SU-DHL-6 (cell line): ENCODE results near the gene CTNNBL1.

ENCODE experiments used
- H2AFZ ChIP-seq: fragments of 200-600 bp; sonication (generic); 2 replicates; pipeline ENCODE4 v1.6.1; 2014; ENCODE audit warnings: low read depth, mild to moderate bottlenecking, moderate library complexity, mixed read lengths, antibody characterized with exemption, low read length; ENCODE audit not compliant: severe bottlenecking
- H3F3A ChIP-seq: fragments of 200-600 bp; shearing (Covaris generic); 2 replicates; pipeline ENCODE4 v1.6.0; 2016; ENCODE audit warnings: antibody characterized with exemption, mild to moderate bottlenecking; ENCODE audit not compliant: insufficient read depth
- H3K27ac ChIP-seq: fragments of 200-600 bp; sonication (generic); 2 replicates; pipeline ENCODE4 v1.5.1; 2016; ENCODE audit warnings: low read depth, mild to moderate bottlenecking, low read length, moderate library complexity, mixed read lengths
- H3K27me3 ChIP-seq: fragments of 200-600 bp; sonication (generic), shearing (Covaris generic); 2 replicates; pipeline ENCODE4 v1.6.0; 2014; ENCODE audit warnings: mild to moderate bottlenecking, low read length
- H3K36me3 ChIP-seq: fragments of 200-600 bp; sonication (generic); 2 replicates; pipeline ENCODE4 v1.6.1; 2014; ENCODE audit warnings: mild to moderate bottlenecking, low read length, mixed read lengths
- H3K4me2 ChIP-seq: fragments of 300-600, 200-600 bp; shearing (Covaris generic), sonication (generic); 2 replicates; pipeline ENCODE4 v1.6.0; 2014; ENCODE audit warnings: low read length, low read depth, mild to moderate bottlenecking; ENCODE audit not compliant: poor library complexity, severe bottlenecking
- H3K4me3 ChIP-seq: fragments of 200-600 bp; sonication (generic); 2 replicates; pipeline ENCODE4 v1.5.1; 2014; ENCODE audit warnings: antibody characterized with exemption, low read length, mild to moderate bottlenecking, mixed read lengths; ENCODE audit not compliant: insufficient read depth, poor library complexity, severe bottlenecking
- H3K79me2 ChIP-seq: fragments of 200-600 bp; sonication (generic); 2 replicates; pipeline ENCODE4 v1.6.1; 2014; ENCODE audit warnings: mild to moderate bottlenecking, low read length, moderate library complexity; ENCODE audit not compliant: insufficient read depth
- H3K9ac ChIP-seq: fragments of 200-600 bp; sonication (generic); 2 replicates; pipeline ENCODE4 v1.7.0; 2014; ENCODE audit warnings: mild to moderate bottlenecking, low read length
- H3K9me2 ChIP-seq: fragments of 200-600 bp; sonication (generic); replicated peaks from 2 replicates; pipeline ENCODE4 v1.6.1; 2014; ENCODE audit warnings: low read length; ENCODE audit not compliant: insufficient read depth
- H3K9me3 ChIP-seq: fragments of 200-600 bp; sonication (generic); 2 replicates; pipeline ENCODE4 v1.6.1; 2014; ENCODE audit warnings: low read length, mixed read lengths; ENCODE audit not compliant: insufficient read depth
- H4K20me1 ChIP-seq: fragments of 200-600 bp; sonication (generic); 2 replicates; pipeline ENCODE4 v1.6.1; 2014; ENCODE audit warnings: low read depth, mild to moderate bottlenecking, antibody characterized with exemption, low read length, moderate library complexity, mixed read lengths
- CTCF ChIP-seq: fragments of 200-600 bp; sonication (generic); IDR thresholded peaks from one replicate; pipeline ENCODE4 v1.5.1; 2017; ENCODE audit warnings: antibody characterized with exemption, mild to moderate bottlenecking, low read length, moderate library complexity; ENCODE audit not compliant: insufficient read depth, poor library complexity, severe bottlenecking
- EZH2phosphoT487 ChIP-seq: fragments of 200-600 bp; sonication (generic), shearing (Covaris generic); conservative IDR thresholded peaks from 2 replicates; pipeline ENCODE4 v1.6.1; 2018; ENCODE audit warnings: mild to moderate bottlenecking, antibody characterized with exemption, low read length, moderate library complexity, mixed read lengths

CTNNBL1 gene

GRCh38 chr20:37725855-37726254 is 32.0 kb downstream of the CTNNBL1 start:
- Histone ChIP-seq H4K20me1 (peaks cover 9% of the 10 kb centered on the region; the same call in 1 of the 2 replicates), H3K9me3 (peaks cover 6% of the 10 kb centered on the region; the same call in 1 of the 2 replicates), H3K4me2 (no peak overlapping the region), H3K27me3 (no peaks in the 10 kb centered on the region), H3K9me2 (no peaks in the 10 kb centered on the region), H3K4me3 (no peak overlapping the region), H3F3A (no peaks in the 10 kb centered on the region), H2AFZ (no peak overlapping the region), H3K27ac (no peak overlapping the region), H3K9ac (no peak overlapping the region), H3K79me2 (peaks cover 40% of the 10 kb centered on the region), H3K36me3 (no peaks in the 10 kb centered on the region)
- no peak for TF ChIP-seq CTCF
- no peak for TF ChIP-seq EZH2phosphoT487

- H3K36me3 ChIP-seq = no peaks in the 10 kb centered on the region
- H3K4me3 ChIP-seq = no peak overlapping the region
- H4K20me1 ChIP-seq = peaks cover 9% of the 10 kb centered on the region; the same call in 1 of the 2 replicates
- no peaks in the 10 kb centered on the region for H3K27me3 ChIP-seq
- H3K79me2 ChIP-seq = peaks cover 36% of the 10 kb centered on the region
- H3K27ac ChIP-seq = no peak overlapping the region
- TF ChIP-seq EZH2phosphoT487 (no peak), CTCF (no peak)
- no peak overlapping the region for H3K4me2 ChIP-seq
- no peaks in the 10 kb centered on the region for H3K9me2 ChIP-seq
- H3K9ac ChIP-seq = no peak overlapping the region
- peaks cover 6% of the 10 kb centered on the region; the same call in 1 of the 2 replicates for H3K9me3 ChIP-seq
- no peak overlapping the region for H2AFZ ChIP-seq
- H3F3A ChIP-seq = no peaks in the 10 kb centered on the region
These were observed 32.5 kb downstream of the CTNNBL1 start for GRCh38 chr20:37726321-37726720.

GRCh38 chr20:37726971-37727956 is 33.4 kb downstream of the CTNNBL1 start:
- peaks cover 27% of the 10 kb centered on the region for H3K79me2 ChIP-seq
- TF ChIP-seq CTCF = no peak
- no peak for TF ChIP-seq EZH2phosphoT487
- no peaks in the 10 kb centered on the region for H3K9me3 ChIP-seq
- H3K4me2 ChIP-seq = no peak overlapping the region
- H3F3A ChIP-seq = no peaks in the 10 kb centered on the region
- H3K36me3 ChIP-seq = 0 out of 2 replicates have a peak, but pooled peaks cover 2% of the 10 kb centered on the region
- H3K4me3 ChIP-seq = no peak overlapping the region
- no peaks in the 10 kb centered on the region for H3K27me3 ChIP-seq
- H3K9me2 ChIP-seq = no peaks in the 10 kb centered on the region
- H3K27ac ChIP-seq = no peak overlapping the region
- no peak overlapping the region for H3K9ac ChIP-seq
- H4K20me1 ChIP-seq = peaks cover 9% of the 10 kb centered on the region; the same call in 1 of the 2 replicates
- H2AFZ ChIP-seq = no peak overlapping the region
